A673 (cell line): ENCODE results near the gene CDYL.

ENCODE experiments used
- CTCF ChIP-seq: fragments of 300-800, 200-600 bp; sonication (generic); conservative IDR thresholded peaks from 2 replicates; pipeline ENCODE4 v1.5.1; 2017; ENCODE audit warnings: low read depth, mild to moderate bottlenecking, antibody characterized with exemption, low read length, moderate library complexity, mixed read lengths
- EZH2 ChIP-seq: fragments of 200-600 bp; sonication (generic); IDR thresholded peaks from 2 replicates; pipeline ENCODE4 v1.6.1; 2017; ENCODE audit warnings: borderline replicate concordance, low read depth, mild to moderate bottlenecking, mixed read lengths, antibody characterized with exemption, low read length; ENCODE audit not compliant: poor library complexity, severe bottlenecking

GRCh38 chr6:4805553-4806336 lies 29.5 kb downstream of the CDYL start:
- TF ChIP-seq CTCF (peak; percentile 83), EZH2 (no peak)
